ENCODE data around the gene RB1.

RB1 gene

DNA sequence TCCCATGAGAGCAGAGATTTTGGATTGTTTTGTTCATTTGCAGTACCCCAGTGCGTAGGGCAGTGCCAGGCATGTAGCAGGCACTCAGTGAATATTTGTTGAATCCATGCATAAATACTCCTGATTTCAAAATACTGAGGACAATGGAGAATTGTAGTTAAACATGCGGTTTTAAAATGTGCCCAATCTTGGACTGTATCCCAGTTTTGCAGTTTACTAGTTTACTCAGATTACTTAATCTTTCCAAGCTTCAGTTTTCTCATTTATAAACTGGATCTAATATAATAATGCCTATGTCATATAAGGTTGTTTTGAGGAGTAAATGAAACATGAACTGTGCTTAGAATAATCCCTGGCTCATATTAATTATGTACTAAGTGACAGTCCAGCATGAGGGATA lies 190.3 kb downstream of the RB1 start:
- DNase-seq (ENCODE audit: low read depth in 2 of 2), result no peak

- DNase-seq (ENCODE audit: low read depth in 2 of 2), result no peak
These were observed 191.3 kb downstream of the RB1 start for GRCh38 chr13:48494874-48495273.

GRCh38 chr13:48496271-48497161 lies 193.0 kb downstream of the RB1 start:
- DNase-seq (ENCODE audit: low read depth in 2 of 2), result no peak

GRCh38 chr13:48497669-48498068 lies 194.1 kb downstream of the RB1 start:
- no peak for DNase-seq (ENCODE audit: low read depth in 2 of 2)

DNA sequence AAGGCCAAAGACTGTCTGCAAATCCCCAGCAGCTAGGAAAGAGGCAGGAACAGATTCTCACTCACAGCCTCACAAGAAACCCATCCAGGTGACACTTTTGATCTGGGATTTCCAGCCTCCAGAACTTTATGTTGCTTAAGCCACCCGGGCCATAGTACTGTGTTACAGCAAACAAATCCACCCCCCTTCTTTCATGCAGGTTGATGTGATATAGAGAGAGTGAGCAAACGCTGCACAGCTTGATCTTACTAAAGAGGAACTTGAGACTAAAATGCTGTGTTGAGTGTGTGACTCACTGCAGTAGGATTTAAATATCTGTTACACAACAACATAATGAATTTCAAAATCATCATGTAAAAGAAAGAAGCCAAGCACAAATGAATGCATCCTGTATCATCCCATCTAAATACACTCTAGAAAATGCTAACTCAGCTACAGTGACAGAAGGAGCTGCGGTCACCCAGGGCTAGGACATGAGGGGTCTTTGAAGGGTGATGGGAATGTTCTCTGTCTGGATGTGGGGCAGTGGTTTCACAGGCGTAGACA lies 197.2 kb downstream of the RB1 start:
- no peak for DNase-seq (ENCODE audit: low read depth in 2 of 2)

GRCh38 chr13:48501705-48502104 lies 198.2 kb downstream of the RB1 start:
- no peak for DNase-seq (ENCODE audit: low read depth in 2 of 2)

- no peak for DNase-seq (ENCODE audit: low read depth in 2 of 2)
These were observed 199.2 kb downstream of the RB1 start for GRCh38 chr13:48502601-48503319.

GRCh38 chr13:48504606-48505005 lies 201.1 kb downstream of the RB1 start:
- no peak for DNase-seq (ENCODE audit: low read depth in 2 of 2)

DNA sequence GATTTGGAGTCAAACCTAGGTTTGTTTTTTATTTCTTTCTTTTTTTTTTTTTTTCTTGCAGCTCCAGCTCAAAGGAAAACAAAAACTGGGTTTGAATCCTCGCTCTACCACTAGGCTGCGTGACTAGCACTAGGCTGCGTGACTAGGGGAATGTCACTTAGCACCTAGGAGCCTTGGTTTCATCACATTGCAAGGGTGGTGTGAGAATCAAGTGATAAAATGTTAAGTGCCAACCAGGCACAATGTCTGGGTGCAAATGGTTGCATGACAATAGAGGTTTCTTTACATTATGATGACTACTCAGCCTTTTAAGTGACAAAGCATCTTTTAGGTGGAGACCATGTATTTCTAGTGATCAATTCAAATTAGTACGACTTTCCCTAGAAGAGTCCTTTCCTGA lies 201.5 kb downstream of the RB1 start:
- DNase-seq (ENCODE audit: low read depth in 2 of 2), result no peak

- DNase-seq (ENCODE audit: low read depth in 2 of 2), result peak in 1 of 2 donors; percentile 21
These were observed 202.1 kb downstream of the RB1 start for GRCh38 chr13:48505597-48506091.

GRCh38 chr13:48506092-48506701 lies 202.6 kb downstream of the RB1 start:
- DNase-seq (ENCODE audit: low read depth in 2 of 2), result no peak

GRCh38 chr13:48507021-48507420 lies 203.5 kb downstream of the RB1 start:
- no peak for DNase-seq (ENCODE audit: low read depth in 2 of 2)

DNA sequence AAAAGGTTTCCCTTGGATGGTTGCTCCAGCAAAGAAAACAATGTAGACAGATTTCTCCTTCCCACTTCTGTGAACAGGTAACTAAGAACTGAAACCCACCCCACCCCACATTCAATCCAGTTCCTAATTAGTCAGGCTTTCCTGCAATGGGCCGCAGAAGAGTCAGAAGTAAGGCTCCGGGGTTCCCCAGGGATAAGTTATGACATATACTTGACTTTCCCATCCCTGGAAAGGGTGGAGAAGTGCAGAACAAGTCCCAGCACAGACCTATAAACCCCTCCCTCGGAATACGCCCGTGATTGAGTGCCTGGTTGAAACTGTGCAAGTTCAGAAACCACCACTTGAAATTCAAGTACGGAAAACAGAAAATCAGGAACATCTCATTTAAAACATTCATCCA lies 204.5 kb downstream of the RB1 start:
- no peak for DNase-seq (ENCODE audit: low read depth in 2 of 2)

DNA sequence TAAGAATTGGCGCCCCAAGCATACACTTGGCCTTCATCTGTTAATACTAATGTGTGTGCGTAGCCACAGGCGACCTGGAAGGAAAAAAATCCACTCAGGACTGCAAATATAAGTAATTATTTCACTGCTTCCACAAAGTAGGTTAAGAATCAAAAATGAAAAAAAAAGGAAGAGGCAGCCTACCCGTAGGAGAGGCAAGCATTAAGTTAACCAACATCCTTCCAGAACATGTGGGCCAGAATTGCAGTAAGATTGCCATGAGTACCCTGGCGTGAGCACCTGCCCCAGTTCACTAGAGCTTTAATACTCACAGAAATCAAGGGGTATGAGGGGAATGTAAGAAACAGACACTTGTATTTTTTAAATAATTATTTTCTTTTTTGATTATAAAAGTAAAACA lies 207.1 kb downstream of the RB1 start:
- DNase-seq (ENCODE audit: low read depth in 2 of 2), result no peak

- no peak for DNase-seq (ENCODE audit: low read depth in 2 of 2)
These were observed 208.2 kb downstream of the RB1 start for GRCh38 chr13:48511621-48512230.

DNA sequence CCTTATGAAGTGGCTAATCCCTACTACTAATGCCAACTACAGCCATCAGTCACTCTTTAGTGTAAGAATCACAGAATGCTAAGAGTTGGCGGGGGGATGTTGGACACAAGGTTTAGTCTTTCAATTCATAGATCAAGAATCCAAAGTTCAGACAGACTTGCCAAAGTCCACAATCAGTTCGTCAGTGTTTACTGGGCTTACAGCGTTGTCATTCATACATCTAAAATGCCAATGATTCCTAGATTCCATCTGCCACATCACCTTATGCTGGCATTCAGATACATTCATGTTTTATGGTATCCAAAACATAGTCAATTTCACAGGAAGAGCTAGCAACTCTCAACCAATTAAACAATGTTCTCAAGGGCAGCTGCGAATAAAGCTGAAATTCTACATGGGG lies 211.2 kb downstream of the RB1 start:
- DNase-seq (ENCODE audit: low read depth in 2 of 2), result no peak

DNA sequence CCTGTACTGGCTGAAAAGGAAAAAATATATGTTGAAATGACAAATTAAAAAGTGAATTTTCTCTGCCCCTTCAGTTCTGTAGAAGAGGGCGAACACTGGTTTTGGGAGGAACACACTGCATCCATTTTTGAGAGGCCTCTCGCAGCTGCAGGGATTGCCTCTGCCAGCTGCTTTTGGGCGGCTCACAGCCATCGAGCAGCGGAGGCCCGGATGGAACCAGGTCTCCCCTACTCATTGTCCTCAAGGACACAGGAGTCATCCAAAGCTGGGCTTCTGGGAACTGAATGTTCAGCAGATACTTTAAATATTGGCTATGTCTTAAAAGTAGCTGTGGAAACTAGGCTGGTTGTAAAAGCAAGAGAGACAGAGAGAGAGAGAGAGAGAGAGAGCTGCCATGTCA lies 212.2 kb downstream of the RB1 start:
- no peak for DNase-seq (ENCODE audit: low read depth in 2 of 2)

DNA sequence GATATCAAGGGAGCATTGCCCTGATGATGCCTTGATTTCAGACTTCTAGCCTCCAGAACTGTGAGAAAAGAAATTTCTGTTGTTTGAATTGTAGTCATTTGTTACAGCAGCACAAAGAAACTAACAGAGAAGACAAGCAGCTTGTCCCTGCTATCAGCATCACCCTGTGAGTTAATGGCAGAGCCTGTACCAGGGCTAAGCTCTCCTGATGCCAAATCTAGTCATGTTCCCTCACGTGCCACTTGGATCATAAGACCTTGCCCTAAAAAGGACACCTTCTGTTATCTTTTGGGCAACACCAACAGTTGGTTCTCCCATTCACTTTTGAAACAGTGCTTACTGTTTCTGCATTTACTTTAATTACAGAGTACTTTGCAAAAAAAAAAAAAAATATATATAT lies 214.5 kb downstream of the RB1 start:
- DNase-seq (ENCODE audit: low read depth in 2 of 2), result no peak

GRCh38 chr13:48526286-48526685 lies 222.7 kb downstream of the RB1 start:
- no peak for DNase-seq (ENCODE audit: low read depth in 2 of 2)

GRCh38 chr13:48527955-48528354 lies 224.4 kb downstream of the RB1 start:
- no peak for DNase-seq (ENCODE audit: low read depth in 2 of 2)

DNA sequence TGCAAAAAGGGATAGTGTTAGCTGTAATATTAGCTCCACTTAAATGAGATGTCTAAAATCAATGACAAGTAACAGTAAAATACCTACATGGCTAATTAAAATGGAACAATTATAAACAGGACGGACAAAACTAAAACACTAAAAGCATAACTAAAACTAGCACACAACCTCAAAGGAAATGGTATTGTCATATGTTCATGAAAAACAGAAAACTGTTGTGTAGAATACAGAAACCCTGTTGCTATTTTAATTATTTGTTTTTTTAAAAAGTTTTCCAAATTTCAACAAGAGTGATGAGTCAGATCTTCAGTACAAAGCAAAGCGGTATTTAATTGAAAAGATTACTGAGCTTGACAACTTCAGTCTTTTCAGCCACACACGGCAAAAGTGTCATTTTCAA lies 225.2 kb downstream of the RB1 start:
- DNase-seq (ENCODE audit: low read depth in 2 of 2), result no peak

DNA sequence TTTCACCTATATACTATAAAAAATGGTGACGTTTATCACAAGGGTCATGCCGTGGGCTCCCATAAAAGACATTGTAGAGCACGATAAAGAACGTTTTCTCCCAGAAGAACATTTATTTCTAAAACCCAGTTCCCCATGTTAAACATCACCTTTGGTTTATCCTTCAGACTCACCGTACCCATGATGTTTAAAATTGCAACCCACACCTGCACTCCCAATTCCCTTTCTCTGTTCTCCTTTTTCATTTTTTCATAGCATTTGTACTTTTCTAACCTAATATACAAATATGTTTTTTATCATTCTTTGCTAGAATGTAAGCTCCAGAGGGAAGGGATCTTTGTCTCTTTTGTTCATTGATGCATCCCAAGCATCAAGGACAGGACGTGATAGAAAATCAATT lies 227.3 kb downstream of the RB1 start:
- no peak for DNase-seq (ENCODE audit: low read depth in 2 of 2)
